Stimulated activated CD8-positive, alpha-beta memory T cell treated with anti-CD3 and anti-CD28 coated beads, Interleukin-7, amount 100 ng/mL, for 24 hours (primary cell): ENCODE results near the gene IER5L.
A peak's percentile ranks its signal among the peaks of the same experiment; 100 is the strongest.

Experiments used
- DNase-seq: peaks from one replicate; pipeline ENCODE4 v3.0.0-alpha.2; 2020; ENCODE audit warnings: low read depth

The IER5L gene

DNA sequence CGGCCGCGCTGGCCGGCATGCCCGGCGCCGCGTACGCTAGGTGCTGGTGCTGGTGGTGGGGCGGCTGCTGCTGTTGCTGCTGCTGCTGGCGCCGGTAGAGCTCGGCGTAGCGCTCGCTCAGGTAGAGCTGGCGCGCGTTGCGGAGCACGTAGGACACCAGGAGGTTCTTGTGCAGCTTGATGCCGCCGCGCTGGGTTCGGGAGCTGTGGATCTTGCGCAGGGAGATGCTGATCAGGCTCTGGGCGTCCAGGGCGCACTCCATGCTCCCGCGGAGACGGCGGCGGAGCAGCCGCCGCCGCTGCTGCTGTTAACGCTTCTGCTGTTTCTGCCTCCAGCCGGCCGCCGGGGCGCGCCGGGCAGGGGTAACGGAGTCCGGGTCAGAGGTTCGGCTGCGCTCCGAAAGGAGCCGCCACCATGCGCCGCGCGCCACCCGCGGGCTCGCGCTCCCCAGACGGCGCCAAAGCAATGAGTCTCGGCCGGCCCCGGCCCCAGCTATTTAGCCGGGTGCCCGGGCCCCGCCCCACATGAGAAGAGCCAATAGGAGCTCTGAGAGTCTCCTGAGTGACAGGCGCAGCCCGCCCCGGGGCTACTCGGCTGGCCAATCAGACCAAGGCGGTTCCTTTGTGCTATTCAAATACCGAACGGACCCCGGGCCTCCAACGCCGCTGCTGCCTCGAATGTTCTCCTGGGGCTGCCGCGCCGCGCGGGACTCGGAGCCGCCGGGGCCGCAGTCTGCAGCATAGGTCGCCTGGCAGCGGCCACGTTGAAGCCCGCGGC is at the start of gene IER5L:
Gene IER5L, minus strand, starts transcription at position 471 of the 777 bp plus-strand sequence. Its CDS starts 209 bp downstream, at position 262.
- DNase-seq, result peak; percentile 84

DNA sequence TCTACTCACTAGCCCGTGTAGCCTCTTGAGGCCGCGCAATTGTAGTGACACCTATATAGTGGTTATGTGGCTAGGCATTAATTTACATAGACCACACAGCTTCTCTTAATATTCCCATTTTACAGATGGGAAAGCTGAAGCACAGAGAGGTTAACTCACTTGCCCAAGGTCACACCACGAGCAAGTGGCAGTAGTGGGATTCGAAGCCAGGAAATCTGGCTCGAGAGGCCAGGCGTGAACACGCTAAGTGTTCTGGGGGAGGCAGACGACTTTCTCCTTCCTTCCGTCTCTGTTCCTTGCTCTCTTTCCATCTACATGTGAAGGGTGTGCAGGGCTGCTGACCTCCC is 49.8 kb upstream of the IER5L start:
- no peak for DNase-seq

DNA sequence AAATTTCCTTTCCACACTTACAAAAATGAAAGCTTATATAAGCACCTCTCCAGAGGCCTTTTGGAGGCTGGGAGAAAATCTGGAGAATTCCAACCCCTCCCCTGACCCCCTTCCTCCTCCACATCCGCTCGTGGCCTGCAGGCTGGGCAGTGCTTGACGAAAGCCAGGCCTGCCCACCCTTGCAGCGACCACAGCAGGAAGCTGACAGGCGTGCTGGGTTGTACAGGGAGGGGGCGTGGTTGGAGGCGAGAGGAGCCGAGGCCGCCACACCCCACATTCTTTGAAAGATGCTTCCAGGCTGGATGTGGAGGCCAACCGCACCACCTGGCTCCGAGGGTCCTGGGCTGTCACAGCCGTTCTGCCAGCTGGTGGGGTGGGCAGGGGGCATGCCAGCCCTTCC is 47.8 kb upstream of the IER5L start:
- DNase-seq, result no peak

DNA sequence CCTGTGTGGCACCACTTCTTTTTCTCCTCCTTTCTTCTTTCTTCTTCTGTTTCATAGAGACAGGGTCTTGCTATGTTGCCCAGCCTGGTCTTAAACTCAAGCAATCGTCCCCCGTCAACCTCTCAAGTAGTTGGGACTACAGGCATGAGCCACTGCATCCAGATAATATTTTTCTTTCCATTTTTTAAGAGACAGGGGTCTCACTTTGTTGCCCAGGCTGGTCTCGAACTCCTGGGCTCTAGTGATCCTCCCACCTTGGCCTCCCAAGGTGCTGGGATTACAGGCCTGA is 47.4 kb upstream of the IER5L start:
- DNase-seq, result no peak

DNA sequence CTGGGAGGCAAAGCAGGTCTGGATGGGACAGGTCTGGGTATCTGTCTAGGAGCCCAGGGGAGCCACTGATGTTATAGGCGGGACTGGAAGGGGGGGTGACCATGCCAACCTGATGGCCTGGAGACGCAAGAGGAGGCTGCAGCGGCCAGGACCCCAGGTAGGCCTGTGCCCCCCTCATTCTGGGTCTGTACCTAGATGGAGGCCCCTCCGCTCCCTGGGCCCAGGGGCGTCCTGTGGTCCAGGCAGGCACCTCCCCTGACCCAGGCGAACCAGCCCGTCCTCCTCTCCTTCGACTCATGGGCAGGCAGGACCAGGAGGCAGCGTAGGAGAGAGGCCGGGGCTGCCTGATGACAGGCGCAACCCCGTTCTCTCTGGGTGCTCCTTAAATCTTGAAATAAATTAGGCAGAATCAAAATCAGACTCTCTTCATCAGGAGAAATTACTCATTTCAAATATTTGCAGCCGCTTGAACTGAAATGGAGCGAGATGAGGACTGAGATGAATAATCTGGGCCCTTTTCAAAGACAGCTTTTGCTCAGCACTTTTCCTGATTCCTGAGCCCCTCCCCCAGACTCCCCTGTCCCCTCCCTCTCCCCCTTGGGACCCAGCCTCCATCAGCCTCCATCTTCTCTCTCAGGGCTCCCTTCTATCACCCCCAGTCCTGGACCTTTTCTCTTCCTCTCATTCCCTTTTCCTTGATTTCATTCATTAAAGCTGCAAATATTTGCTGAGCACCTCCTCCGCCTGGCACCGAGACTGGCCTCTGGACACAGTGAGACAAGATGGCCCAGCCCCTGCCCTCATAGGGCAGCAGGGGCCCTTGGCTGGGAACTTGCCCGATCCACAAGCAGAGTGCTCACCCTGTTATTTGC is 46.8 kb upstream of the IER5L start:
- DNase-seq, result no peak

DNA sequence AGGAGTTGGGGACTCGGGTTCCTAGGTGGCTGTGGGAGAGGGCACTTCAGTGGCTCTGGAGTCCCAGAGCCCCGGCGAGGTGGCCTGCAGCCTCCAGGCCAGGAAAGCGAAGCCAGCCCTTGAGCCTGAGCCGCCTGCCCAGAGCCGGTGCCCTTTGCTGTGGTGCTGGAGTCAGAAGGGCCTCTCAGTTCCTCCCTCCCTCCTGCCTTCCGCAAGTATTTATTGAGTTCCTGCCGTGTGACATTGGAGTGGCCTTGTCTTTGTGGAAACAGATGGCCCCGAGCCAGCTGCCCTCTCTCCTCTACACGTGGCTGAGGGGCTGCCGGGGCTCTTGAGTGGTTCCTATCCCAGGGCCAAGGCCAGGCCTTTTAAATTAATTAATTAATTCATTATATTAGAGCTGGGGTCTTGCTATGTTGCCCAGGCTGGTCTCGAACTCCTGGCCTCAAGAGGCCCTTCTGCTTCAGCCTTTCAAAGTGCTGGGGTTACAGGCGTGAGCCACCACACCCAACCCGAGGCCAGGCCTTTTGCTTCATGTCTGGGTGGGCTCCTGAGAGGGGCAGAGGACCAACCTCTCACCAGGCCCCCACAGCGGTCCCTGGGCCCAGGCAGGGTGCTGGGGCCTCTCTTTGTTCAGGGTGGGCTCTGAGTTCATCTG is 45.6 kb upstream of the IER5L start:
- no peak for DNase-seq

DNA sequence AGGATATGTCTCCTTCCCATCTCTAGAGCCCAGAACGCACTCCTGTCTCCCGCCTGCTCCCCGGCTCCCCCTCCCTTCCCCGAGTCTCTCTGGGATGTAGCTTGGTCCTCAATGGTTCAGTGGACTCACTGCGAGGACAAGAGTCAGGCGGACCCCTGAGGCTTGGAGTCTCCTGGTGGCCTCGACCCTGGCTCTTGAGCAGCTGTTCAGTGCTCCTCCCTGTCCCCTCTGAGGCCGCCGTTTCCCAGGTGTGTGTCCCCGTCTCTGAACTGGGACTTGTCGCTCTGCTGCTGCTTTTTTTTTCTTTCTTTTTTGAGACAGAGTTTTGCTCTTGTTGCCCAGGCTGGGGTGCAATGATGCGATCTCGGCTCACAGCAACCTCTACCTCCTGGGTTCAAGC is 44.8 kb upstream of the IER5L start:
- no peak for DNase-seq

DNA sequence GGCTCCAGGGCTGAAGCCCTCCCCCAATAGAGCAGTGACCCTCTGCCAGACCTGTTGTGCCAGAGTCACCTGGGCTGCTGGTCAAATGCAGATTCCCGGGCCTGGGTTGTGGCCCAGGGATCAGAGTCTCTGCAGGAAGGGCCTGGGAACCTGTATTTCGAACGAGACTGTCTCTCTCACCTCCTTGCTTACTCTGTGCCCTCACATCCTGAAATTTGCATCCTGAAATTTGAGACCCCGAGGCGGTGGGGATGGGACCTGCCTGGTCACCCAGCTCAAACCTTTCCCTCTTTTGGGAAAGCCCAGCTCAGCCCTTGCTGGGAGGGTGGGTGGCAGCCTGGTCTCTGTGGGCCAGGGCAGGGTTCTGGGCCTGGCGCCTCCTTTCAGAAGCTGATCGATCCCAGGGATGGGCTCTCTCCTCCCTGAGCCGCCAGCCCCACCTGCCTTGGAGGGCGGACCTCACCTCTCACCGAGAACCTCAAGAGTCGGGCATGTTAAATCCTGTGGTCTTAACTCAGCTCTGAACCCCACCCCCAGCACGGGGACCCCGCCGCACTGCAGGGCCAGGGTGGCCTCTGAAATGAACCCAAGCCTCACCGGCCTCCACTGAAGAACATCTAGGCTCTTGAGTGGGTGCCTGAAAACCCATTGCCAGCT is 44.0 kb upstream of the IER5L start:
- DNase-seq, result no peak

DNA sequence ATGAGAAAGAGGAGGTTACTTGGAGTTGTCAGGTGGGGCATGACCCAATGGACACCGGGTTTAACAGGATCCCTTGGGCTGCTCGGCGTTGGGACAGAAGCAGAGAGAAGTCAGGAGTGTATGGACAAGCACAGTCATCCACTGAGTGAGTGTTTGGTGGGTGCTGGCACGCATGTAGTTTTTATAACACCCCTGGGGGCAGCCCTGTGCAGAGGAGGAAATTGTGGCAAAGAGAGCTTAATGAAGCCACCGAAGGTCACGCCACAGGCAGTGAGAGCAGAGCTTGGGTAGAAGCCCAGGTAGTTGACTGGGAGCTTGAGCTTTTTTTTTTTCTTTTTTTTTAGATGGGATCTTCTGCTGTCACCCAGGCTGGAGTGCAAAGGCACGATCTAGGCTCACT is 43.2 kb upstream of the IER5L start:
- no peak for DNase-seq

DNA sequence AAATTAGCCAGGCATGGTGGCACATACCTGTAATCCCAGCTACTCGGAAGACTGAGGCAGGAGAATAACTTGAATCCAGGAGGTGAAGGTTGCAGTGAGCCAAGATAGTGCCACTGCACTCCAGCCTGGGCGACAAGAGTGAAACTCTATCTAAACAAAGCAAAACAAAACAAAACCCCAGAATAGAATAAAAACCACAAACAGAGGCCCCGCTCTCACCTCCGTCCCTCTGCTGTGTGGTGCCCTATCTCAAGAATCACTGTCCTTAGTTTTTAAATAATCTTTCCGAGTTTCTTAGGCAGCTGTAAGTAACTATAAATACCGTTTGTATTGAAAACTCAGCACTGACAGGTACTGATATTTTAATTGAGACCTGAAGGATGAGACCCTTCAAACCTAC is 42.7 kb upstream of the IER5L start:
- DNase-seq, result no peak

DNA sequence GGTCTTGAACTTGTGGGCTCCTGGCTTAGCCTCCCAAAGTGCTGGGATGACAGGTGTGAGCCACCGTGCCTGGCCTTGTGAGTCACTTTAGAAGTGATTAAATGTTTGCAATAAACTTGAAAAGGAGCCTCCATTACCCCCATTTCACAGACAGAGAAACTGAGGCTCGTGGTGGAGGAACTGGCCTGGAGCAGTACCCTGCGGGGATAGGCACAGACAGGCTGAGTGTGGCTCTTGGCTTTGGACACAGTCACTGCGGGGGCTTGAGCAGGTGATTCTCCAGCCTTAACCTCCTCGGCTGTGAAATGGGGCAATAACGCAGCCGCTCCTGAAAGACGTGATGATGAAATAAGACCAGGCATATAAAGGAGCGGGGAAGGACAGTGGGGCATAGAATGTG is 40.9 kb upstream of the IER5L start:
- no peak for DNase-seq

DNA sequence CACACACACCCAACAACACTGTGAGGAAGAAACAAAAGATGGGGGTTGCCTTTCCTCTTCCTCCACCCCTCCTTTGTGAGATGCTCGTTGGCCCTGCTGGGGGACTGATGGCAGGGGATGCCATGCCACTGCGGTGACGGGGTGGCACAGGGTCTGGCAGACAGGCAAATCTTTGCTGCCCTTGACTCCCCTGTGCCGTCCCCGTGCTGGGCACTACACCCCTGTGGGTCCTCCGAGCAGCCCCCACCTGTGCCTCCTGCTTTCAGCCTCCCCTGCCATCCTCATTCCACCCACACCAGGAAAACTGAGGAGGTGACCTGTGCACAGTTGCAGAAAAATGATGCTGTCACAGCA is 40.2 kb upstream of the IER5L start:
- no peak for DNase-seq

DNA sequence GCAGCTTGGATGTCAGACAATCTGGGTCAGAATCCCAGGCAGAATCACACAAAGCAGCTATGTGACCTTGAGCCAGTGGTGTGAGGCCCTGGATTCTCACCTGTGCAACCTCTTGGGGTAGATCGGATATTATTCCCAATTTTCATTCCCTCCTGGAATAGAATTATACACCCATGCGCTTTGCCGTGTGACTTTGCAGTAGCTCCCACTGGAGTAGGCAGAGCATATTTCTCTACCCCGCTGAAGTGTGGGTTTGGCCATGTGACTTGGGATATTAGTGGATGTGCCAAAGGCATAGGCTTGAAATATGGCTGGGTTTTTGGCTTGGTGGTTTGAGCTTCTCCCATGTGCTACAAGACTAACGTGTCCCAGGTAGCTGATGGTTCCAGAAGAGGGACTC is 35.5 kb upstream of the IER5L start:
- DNase-seq, result no peak

DNA sequence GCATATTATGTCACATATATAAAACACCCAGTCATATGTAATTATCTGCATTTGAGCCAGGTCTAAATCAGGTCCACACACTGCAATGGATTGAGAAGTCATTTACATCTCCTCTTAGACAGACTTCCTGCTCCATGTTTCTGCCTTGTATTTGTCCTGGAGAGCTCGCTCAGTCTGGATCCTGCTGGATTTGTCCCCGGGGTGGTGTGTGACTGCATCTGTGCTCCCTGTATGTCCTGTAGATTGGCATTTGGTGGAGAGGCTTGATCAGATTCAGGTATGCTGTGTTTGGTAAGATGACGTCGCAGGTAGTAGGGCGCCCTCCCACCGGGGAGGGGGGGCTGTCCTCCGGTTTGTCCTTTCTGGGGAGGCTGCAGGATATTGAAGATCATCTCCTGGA is 33.6 kb upstream of the IER5L start:
- no peak for DNase-seq

DNA sequence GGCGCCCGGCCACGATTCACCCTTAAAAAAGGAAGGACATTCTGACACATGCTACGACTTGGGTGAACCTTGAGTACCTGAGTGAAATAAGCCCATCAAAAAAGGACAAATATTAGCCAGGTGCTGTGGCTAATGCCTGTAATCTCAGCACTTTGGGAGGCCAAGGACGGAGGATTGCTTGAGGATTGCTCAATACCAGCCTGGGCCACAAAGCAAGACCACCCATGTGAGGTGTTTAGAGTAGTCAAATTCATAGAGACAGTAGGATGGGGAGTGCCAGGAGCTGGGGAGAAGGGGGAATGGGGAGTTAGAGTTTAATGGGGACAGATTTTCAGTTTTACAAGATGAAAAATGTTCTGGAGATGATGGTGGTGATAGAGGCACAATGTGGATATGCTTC is 32.1 kb upstream of the IER5L start:
- DNase-seq, result no peak

DNA sequence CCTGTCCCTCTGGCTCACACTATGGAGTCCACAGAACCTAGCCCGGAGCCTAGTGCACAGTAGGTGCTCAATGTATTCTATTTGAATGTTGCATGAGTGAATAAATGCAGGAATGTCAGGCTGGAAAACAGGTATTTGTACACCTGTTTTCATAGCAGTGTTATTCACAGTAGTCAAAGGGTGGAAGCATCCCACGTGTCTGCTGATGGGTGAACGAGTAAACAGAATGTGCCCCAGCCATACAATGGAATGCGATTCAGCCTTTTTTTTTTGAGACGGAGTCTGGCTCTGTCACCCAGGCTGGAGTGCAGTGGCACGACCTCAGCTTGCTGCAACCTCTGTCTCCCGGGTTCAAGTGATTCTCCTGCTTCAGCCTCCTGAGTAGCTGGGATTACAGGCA is 31.5 kb upstream of the IER5L start:
- no peak for DNase-seq

DNA sequence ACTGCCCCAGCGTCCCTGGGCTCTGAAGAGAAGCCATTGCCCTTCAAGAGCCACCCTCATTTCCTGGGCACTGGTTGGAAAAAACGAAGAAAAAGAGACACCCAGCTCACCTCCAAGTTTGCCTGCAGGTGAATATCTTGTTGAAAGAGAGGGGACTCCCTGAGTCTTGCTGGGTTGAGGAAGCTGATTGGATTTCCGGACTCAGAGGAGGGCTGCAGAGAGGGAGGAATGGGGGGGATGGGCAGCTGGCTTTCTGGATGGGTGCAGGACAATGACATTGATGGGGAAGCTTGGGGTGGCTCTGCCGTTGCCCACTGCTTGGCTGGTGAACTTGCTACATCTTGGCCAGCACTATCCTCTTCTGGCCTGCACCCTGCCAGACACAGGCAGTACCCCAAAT is 31.0 kb upstream of the IER5L start:
- DNase-seq, result no peak

DNA sequence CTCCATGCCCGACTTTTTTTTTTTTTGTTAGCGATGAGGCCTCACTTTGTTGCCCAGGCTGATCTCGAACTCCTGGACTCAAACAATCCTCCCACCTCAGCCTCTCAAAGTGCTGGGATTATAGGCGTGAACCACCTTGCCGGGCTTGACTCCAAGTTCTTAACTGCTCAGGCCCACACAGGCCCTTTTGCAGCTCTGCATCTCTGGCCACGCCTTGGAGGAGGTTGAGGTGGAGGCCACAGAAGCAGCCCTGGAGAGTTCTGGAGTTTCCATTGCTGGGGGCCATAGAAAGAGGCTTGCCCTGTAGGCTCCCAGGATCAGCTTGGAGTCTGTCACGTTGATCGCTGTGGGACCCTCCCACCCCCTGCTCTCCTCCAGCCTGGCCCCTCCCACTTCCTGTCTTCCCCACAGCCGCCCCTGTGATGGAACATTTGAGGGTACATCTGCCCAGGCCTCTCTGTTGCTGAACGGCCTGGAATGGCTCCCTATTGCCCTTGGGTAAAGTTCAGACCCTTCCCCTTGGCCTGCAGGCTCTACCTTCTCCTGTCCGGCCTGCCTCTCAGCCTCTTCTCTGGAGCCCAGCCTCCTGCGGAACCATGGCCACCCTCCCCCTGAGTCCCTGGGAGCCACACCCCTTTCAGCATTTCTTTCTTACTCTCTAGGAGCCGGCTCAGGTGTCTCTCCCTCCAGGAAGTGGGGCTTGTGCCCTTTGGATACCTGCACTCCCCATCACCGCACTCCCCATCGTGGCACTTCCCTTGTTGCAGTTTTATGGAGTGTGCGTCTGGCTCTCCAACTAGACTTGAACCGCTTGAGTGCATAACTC is 30.4 kb upstream of the IER5L start:
- DNase-seq, result no peak

DNA sequence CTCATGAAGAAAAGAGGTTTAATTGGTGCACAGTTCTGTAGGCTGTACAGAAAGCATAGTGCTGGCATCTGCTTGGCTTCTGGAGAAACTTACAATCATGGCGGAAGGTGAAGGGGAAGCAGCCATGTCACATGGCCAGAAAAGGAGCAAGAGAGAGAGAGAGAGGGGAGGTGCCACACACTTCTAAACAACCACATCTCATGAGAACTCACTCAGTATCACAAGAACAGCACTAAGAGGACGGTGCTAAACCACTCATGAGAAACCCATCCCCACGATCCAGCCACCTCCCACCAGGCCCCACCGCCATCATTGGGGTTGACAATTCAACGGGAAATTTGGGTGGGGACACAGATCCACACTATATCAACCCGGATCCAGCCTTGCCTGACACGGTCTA is 28.8 kb upstream of the IER5L start:
- DNase-seq, result no peak

DNA sequence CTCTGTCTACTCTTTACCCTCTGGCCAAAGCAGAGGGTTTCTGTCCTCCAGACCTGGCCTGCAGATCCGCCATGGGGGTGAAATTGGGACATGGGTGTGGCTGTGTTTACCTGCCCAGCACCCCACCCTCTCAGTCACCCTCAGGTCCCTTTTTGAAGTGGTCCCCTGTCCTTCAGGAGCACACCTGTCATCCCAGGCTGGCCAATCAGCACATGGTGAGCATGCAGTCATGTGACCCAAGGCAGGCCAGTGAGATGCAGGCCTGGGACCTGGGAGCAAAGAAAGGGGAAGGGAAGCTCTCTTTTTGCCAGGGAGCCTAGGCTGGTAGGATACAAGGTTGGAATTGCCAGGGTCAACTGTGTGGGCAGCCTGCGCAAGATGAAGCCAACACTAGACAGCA is 28.3 kb upstream of the IER5L start:
- no peak for DNase-seq

DNA sequence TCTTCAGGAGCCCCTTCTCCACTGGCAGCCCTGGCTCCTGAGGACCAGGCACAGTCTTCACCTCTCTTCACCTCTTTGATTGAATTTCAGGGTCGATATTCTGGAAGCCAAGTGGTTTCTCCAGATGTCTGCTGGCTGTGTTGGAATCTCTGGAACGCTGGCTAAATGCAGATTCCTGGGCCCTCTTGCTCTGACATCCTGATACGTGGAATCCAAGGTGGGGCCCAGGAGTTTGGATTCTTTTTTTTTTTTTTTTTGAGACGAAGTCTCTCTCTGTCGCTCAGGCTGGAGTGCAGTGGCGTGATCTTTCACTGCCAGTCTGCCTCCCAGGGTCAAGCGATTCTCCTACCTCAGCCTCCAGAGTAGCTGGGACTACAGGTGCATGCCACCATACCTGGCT is 26.8 kb upstream of the IER5L start:
- no peak for DNase-seq

DNA sequence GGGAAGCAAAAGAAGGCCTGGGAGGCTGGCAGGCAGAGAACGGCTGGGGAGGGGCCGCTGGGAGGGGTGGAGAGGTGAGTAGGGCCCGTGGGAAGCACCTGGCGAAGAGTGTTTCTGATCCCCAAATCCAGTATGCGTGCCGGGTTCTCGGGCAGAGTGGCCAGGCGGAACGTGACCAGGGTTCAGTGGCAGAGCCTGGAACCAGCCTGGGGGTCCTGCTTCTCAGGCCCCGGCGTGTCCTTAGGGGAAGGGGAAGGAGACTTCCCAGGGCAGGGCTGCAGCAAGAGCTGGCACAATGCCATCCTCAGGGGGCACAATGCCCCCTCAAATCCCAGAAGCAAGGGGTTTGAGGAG is 25.5 kb upstream of the IER5L start:
- DNase-seq, result no peak
